DMS79 treated with DMSO at 0.1 percent for 48 hours (cell line): ENCODE measurements around the gene FGD2.

Experiments
- DNase-seq: peaks from one replicate; lab custom pipeline; 2025; lab: John Stamatoyannopoulos, UW

FGD2 gene

GRCh38 chr6:37018198-37019064, 13.0 kb downstream of the FGD2 start:
- peak; percentile 97 for DNase-seq

- peak; percentile 98 for DNase-seq
Measured at GRCh38 chr6:37019065-37019450, 13.6 kb downstream of the FGD2 start.

DNA sequence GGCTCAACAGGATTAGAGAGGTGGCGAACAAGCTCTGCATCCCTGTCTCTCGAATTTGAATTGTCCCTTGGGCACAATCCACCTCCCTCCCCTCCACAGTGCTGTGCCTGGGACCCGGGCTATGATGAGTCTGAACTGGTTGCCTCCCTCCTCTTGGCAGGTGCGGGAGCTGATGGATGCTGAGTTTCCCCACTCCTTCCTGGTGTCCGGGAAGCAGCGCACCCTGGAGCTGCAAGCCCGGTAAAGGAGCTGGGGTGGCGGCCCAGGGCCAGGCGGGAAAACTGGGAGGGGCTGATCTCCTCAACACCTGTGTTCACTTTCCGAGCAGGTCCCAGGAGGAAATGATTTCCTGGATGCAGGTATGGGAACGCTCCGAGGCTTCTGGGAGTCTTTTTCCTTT, 14.9 kb downstream of the FGD2 start:
- DNase-seq = peak; percentile 64

DNA sequence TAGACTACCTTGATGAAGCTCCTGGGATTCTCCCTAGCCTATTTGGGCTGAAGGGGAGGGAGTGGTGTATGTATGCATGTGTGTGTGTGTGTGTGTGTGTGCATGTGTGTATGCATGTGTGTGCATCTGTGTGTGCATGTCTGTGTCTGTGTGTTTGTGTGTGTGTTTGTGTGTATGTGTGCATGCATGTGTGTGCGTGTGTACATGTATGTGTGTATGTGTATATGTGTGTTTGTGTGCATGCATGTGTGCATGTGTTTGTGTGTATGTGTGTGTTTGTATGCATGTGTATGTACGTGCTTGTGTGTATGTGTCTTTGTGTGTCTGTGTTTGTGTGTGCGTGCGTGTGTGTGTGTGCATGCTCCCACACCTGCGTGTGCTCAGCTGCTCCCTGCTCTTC, 15.4 kb downstream of the FGD2 start:
- DNase-seq = no peak

DNA sequence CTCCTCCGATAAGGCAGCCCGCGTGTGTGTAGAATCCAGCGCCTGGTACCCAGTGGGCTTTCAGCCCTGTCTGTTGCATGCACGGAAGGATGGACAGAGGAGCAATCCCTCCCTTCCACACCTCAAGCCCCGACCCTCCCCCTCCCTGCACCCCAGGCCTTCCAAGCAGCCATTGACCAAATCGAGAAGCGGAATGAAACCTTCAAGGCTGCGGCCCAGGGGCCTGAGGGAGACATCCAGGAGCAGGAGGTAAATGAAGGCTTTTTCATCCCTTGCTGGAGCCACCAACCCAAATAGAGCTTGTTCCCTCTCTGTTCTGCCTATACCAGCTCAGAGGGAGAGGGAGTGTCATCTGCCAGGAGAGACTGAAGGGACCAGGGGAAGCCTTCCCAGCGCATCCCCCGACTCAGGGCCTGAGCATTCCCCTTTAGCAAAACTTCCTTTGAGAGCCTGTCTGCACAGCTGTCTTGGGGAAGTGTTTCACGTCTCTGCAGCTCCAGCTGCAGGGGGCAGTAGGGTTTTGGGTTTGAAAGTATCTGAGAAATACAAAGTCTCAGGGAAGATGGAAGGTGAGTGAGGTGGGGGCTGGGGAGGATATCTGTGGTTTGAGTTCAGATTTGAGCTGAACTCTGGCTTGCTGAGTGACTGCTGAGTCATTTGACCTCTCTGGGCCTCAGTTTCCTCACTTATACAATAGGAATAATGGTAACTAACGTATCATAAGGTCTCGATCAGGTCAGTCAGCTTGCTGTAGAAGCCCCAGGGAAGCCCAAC, 16.1 kb downstream of the FGD2 start:
- no peak for DNase-seq

GRCh38 chr6:37022135-37022863, 16.8 kb downstream of the FGD2 start:
- no peak for DNase-seq

- DNase-seq = no peak
Measured at GRCh38 chr6:37024656-37025337, 19.3 kb downstream of the FGD2 start.

- no peak for DNase-seq
Measured at GRCh38 chr6:37025621-37026466, 20.4 kb downstream of the FGD2 start.

DNA sequence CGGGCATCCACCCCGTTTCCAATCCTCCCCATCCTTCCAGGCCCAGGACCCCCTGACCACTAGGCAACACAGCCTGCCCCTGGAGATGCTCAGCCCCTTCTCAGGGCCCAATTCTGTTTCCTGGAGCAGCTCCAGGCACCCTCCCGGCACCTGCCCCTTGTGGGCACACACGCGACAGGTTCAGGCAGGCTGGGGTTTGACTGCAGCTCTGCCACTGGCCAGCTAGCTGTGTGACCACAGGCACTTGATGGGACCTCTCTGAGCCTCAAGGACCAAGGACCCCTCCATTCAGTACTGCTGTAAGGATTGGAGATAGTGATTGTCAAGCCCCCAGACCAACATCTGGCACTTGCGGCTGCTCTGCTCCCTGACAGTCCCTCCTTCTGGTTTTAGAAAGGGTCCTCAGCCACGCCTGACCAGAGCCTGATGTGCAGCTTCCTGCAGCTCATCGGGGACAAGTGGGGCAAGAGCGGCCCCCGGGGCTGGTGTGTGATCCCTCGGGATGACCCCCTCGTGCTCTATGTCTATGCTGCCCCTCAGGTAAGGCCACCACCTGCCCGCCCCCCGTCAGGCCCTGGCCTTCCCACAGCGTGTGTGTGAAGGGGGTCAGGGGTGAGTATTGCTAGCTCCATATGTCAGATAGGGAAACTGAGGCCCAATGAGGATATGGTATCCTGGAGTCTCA, 21.7 kb downstream of the FGD2 start:
- DNase-seq = no peak

GRCh38 chr6:37027811-37028469, 22.5 kb downstream of the FGD2 start:
- no peak for DNase-seq

GRCh38 chr6:37029249-37029971, 24.0 kb downstream of the FGD2 start:
- no peak for DNase-seq

DNA sequence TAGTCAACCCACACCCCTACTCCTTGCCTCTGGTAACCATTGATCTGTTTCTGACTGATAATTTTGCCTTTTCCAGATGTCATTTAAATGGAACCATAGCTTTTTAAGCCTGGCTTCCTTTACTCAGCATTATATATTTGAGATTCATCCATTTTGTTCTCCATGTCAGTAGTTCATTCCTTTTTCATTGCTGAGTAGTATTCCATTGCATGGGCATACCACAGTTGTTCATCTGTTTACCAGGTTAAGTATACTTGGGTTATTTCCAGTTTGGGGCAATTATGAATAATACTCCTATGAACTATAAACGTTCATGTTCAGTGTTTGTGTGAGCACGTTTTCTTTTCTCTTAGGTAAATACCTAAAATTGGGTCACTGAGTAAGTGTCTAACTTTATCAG, 25.1 kb downstream of the FGD2 start:
- DNase-seq = no peak

GRCh38 chr6:37032239-37032638, 26.8 kb downstream of the FGD2 start:
- no peak for DNase-seq

DNA sequence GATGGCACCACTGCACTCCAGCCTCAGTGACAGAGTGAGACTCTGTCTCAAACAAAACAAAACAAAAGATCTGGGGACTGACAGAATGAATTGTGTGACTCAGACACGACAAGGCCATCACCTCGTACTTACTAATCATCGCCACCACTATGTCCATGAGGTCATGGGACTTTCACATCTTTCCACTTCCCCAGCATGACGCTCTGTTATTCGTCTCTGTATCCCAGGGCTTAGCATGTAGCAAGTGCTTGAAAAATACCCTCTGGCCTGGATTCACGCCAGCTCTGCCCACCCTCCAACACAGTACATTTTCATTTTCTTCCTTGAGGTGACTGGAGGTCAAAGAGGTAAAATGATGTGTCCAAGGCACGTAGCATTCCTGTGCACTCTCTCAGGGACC, 27.8 kb downstream of the FGD2 start:
- DNase-seq = no peak

GRCh38 chr6:37033819-37034795, 28.7 kb downstream of the FGD2 start:
- DNase-seq = no peak

DNA sequence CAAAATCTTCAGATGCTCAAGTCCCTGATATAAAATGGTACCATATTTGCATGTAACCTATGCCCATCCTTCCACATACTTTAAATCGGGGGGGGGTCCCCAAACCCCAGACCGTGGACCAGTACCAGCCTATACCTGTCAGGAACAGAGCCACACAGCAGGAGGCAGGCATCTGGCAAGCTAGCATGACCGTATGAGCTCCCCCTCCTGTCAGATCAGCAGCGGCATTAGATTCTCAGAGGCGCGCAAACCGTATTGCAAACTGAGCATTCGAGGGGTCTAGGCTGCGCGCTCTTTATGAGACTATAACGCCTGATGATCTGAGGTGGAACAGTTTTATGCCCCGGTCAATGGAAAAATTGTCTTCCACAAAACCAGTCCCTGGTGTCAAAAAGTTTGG, 30.7 kb downstream of the FGD2 start:
- no peak for DNase-seq

GRCh38 chr6:37038292-37039198, 33.1 kb downstream of the FGD2 start:
- DNase-seq = peak; percentile 79
